SK-N-SH (cell line): ENCODE results near the gene CCDC87. TPM values are rescaled to one million over a fixed set of nuclear protein-coding genes. Genes with fewer than 3 reads are reported as not detected.

Source experiments
- CTCF ChIA-PET: fragments of 300-600, 350-600 bp; formaldehyde crosslinking; extraction: SDS; loops from one replicate; lab custom pipeline; 2021; lab: Yijun Ruan, JAX
- POLR2A ChIA-PET: fragments of 350-600 bp; sonication (Branson Sonifier 250); formaldehyde crosslinking; extraction: SDS; loops from one replicate; lab custom pipeline; 2020; ENCODE audit warnings: antibody characterized with exemption, inconsistent platforms; lab: Yijun Ruan, JAX
- DNase-seq: peaks from one replicate; pipeline ENCODE4 v3.0.0; 2012
- H2AFZ ChIP-seq: fragments of 200-600 bp; sonication (generic); 2 replicates; pipeline ENCODE4 v1.8.1; 2016; ENCODE audit warnings: antibody characterized with exemption, mild to moderate bottlenecking, low read depth
- H3F3A ChIP-seq: fragments of 200-600 bp; sonication (generic); replicated peaks from 2 replicates; pipeline ENCODE3; 2016; ENCODE audit warnings: antibody characterized with exemption, mild to moderate bottlenecking; ENCODE audit not compliant: insufficient read depth
- H3K27ac ChIP-seq, 2 experiments: fragments of 200-500 bp in 1 of 2; fragments of 200-600 bp in 1 of 2; sonication (Bioruptor generic) in 1 of 2; sonication (generic), shearing (Covaris generic) in 1 of 2; 2 replicates each; pipeline versions ENCODE4 v1.5.1 to v1.6.1; 2014 to 2016; ENCODE audit warnings: low read depth in 2 of 2, inconsistent platforms in 1 of 2, low read length in 1 of 2, mild to moderate bottlenecking in 1 of 2, mixed read lengths in 1 of 2
- H3K27me3 ChIP-seq: fragments of 200-600 bp; sonication (generic), shearing (Covaris generic); 2 replicates; pipeline ENCODE4 v1.6.1; 2016; ENCODE audit warnings: mixed run types; ENCODE audit not compliant: insufficient read depth
- H3K36me3 ChIP-seq, 2 experiments: fragments of 200-500 bp in 1 of 2; fragments of 200-600 bp in 1 of 2; sonication (Bioruptor generic) in 1 of 2; sonication (generic) in 1 of 2; replicated peaks in 1 of 2; 2 replicates each; pipeline versions ENCODE3 to v1.5.1; 2014 to 2016; ENCODE audit warnings: low read length in 1 of 2, mild to moderate bottlenecking in 1 of 2; ENCODE audit not compliant: insufficient read depth in 2 of 2, control insufficient read depth in 1 of 2
- H3K4me1 ChIP-seq, 2 experiments: fragments of 200-500 bp in 1 of 2; fragments of 200-600 bp in 1 of 2; sonication (Bioruptor generic) in 1 of 2; sonication (generic), shearing (Covaris generic) in 1 of 2; 2 replicates each; pipeline versions ENCODE4 v1.5.1 to v1.6.1; 2014 to 2016; ENCODE audit warnings: low read depth in 1 of 2, low read length in 1 of 2, mixed run types in 1 of 2; ENCODE audit not compliant: insufficient read depth in 2 of 2, control insufficient read depth in 1 of 2
- H3K4me2 ChIP-seq: fragments of 200-600 bp; sonication (generic), shearing (Covaris generic); 2 replicates; pipeline ENCODE4 v1.6.1; 2017; ENCODE audit warnings: mixed run types
- H3K4me3 ChIP-seq, 2 experiments: fragments of 200-500 bp in 1 of 2; fragments of 200-600 bp in 1 of 2; sonication (Bioruptor generic) in 1 of 2; sonication (generic), shearing (Covaris generic) in 1 of 2; 2 replicates each; pipeline versions ENCODE4 v1.5.1 to v1.8.1; 2014 to 2016; ENCODE audit warnings: low read depth in 2 of 2, inconsistent platforms in 1 of 2, low read length in 1 of 2, mild to moderate bottlenecking in 1 of 2, mixed read lengths in 1 of 2, moderate library complexity in 1 of 2
- H3K79me2 ChIP-seq: fragments of 200-600 bp; sonication (generic); 2 replicates; pipeline ENCODE4 v1.8.1; 2017; ENCODE audit warnings: mild to moderate bottlenecking; ENCODE audit not compliant: insufficient read depth
- H3K9ac ChIP-seq: fragments of 200-600 bp; sonication (generic); 2 replicates; pipeline ENCODE4 v1.6.1; 2017; ENCODE audit warnings: mixed run types
- H3K9me2 ChIP-seq: fragments of 200-600 bp; sonication (generic); 2 replicates; pipeline ENCODE4 v1.6.1; 2017; ENCODE audit warnings: mixed run types
- H3K9me3 ChIP-seq: fragments of 200-600 bp; sonication (generic); 2 replicates; pipeline ENCODE4 v1.6.1; 2017; ENCODE audit warnings: mixed run types, mild to moderate bottlenecking, moderate library complexity
- H4K20me1 ChIP-seq: fragments of 200-600 bp; sonication (generic); 2 replicates; pipeline ENCODE4 v1.6.1; 2017; ENCODE audit warnings: mild to moderate bottlenecking, mixed run types; ENCODE audit not compliant: insufficient read depth
- FOXJ3 ChIP-seq: sonication (generic); formaldehyde crosslinking; IDR thresholded peaks from 2 replicates; pipeline ENCODE4 v1.5.1; 2020; ENCODE audit warnings: mild to moderate bottlenecking, missing genetic modification reagents
- FOXM1 ChIP-seq: IDR thresholded peaks from 2 replicates; pipeline ENCODE4 v1.4.0; 2012; ENCODE audit warnings: low read depth, mild to moderate bottlenecking
- JUND ChIP-seq: IDR thresholded peaks from 2 replicates; pipeline ENCODE4 v1.4.0; 2012
- MEF2A ChIP-seq: IDR thresholded peaks from 2 replicates; pipeline ENCODE4 v1.4.0; 2012; ENCODE audit warnings: low read depth, borderline replicate concordance
- NFIC ChIP-seq: IDR thresholded peaks from 2 replicates; pipeline ENCODE4 v1.4.0; 2012; ENCODE audit warnings: borderline replicate concordance
- NRF1 ChIP-seq: IDR thresholded peaks from 2 replicates; pipeline ENCODE4 v1.6.1; 2012; ENCODE audit warnings: low read depth, mild to moderate bottlenecking, low read length
- RAD21 ChIP-seq: IDR thresholded peaks from 2 replicates; pipeline ENCODE4 v1.6.1; 2012; ENCODE audit warnings: mild to moderate bottlenecking, low read length
- RCOR1 ChIP-seq: fragments of 150-350 bp; IDR thresholded peaks from 2 replicates; pipeline ENCODE4 v1.6.1; 2017; ENCODE audit warnings: antibody characterized with exemption, low read length
- REST ChIP-seq: IDR thresholded peaks from 2 replicates; pipeline ENCODE4 v1.6.1; 2012; ENCODE audit warnings: mild to moderate bottlenecking, low read depth, low read length, moderate library complexity
- SIN3A ChIP-seq: IDR thresholded peaks from 2 replicates; pipeline ENCODE4 v1.6.1; 2012; ENCODE audit warnings: low read depth, mild to moderate bottlenecking, low read length, moderate library complexity, borderline replicate concordance
- WGBS: methylation state at CpG from one replicate; pipeline ENCODE4 v1.1.6; 2017; ENCODE audit warnings: low lambda C conversion rate; 5-methylcytosine and 5-hydroxymethylcytosine counted together
- polyA plus RNA-seq, 3 experiments: library from polyadenylated mRNA; depleted of rRNA; stranded (reverse); fragments of >200 nt; gene quantifications; 2 replicates each; pipeline ENCODE4 v1.2.3, GENCODE V29; 2012
- TF ChIP-seq, protein P1 (sequence below): IDR thresholded peaks from 2 replicates; pipeline ENCODE4 v1.4.0; 2012; ENCODE audit warnings: low read depth, borderline replicate concordance
- TF ChIP-seq, protein P2 (sequence below): fragments of 150-350 bp; IDR thresholded peaks from 2 replicates; pipeline ENCODE4 v1.6.1; 2017; ENCODE audit warnings: antibody characterized with exemption, low read length, low read depth, borderline replicate concordance

CCDC87 gene
- polyA plus RNA-seq, 1 of the 3 experiments (the other 2 are of a cell fraction), result 0.21 TPM

DNA sequence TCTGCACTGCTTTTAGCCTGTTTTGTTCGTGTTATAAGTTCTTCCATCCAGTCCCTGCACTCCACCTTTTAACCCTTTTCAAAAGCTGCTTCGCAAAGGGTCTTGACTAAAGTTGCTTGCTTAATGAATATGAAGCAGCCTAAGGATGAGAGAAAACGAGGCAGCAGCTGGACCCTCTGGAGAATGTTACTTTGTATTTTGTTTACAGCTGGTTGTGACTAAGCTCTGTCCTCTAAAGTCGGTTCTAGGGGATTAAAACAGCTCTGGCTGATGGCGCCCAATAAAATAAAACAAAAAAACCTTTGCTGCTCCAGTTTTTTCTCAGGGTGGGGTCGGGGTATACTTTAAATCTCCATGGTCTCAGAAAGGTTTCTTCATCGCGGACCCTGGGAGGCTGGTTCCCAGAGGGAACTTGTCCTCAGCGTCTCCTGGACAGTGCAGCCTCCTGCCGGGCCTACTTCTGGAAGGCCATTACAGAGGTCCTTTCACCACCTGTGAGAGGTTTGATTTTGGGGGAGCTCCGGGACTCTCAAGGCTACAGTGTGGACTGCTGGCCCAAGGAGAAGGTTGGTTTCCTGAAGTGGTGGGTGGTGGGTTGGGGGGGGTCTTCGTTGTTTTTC is 44.8 kb upstream of the CCDC87 start:
- ChIA-PET CTCF (interaction anchor here (0.6 to 1.2 kb wide), 5 partner anchors 16 to 349 kb away, joined by 3 to 5 read pairs (median 3); no protein-coding TSS in a partner anchor), POLR2A (interaction anchor here (0.6 to 2.6 kb wide), 16 partner anchors 9 to 479 kb away, joined by 3 to 18 read pairs (median 5); partner anchors contain the start of genes CCDC87, CCS, RBM14 and RBM4B)
- TF ChIP-seq, protein P1, sequence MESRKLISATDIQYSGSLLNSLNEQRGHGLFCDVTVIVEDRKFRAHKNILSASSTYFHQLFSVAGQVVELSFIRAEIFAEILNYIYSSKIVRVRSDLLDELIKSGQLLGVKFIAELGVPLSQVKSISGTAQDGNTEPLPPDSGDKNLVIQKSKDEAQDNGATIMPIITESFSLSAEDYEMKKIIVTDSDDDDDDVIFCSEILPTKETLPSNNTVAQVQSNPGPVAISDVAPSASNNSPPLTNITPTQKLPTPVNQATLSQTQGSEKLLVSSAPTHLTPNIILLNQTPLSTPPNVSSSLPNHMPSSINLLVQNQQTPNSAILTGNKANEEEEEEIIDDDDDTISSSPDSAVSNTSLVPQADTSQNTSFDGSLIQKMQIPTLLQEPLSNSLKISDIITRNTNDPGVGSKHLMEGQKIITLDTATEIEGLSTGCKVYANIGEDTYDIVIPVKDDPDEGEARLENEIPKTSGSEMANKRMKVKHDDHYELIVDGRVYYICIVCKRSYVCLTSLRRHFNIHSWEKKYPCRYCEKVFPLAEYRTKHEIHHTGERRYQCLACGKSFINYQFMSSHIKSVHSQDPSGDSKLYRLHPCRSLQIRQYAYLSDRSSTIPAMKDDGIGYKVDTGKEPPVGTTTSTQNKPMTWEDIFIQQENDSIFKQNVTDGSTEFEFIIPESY, result no peak
- peaks cover 36 to 37% of the 10 kb centered on the region in 2 experiments for H3K4me1 ChIP-seq
- H2AFZ ChIP-seq, result peak overlapping the region; percentile 41; the same call in 1 of the 2 replicates
- H3K4me3 ChIP-seq, result peak overlapping the region; percentile 34 to 54
- H4K20me1 ChIP-seq, result peaks cover 46% of the 10 kb centered on the region
- peaks cover 30 to 36% of the 10 kb centered on the region in 2 experiments for H3K36me3 ChIP-seq
- peak overlapping the region; percentile 61 to 76 for H3K27ac ChIP-seq
- H3K9me2 ChIP-seq, result no peaks in the 10 kb centered on the region
- no peak for DNase-seq
- no peaks in the 10 kb centered on the region for H3K27me3 ChIP-seq
- peak overlapping the region; percentile 66 for H3K4me2 ChIP-seq
- 0 out of 2 replicates have a peak overlapping the region, but pooled peaks have one; percentile 35 for H3K9ac ChIP-seq
- peaks cover 35% of the 10 kb centered on the region for H3F3A ChIP-seq
- no peaks in the 10 kb centered on the region for H3K9me3 ChIP-seq
- 75% methylated on average over 10 of the region's 12 CpGs for WGBS
- H3K79me2 ChIP-seq, result peaks cover 97% of the 10 kb centered on the region

- POLR2A ChIA-PET, result no interaction called here
- Histone ChIP-seq H3K36me3 (peaks cover 17 to 34% of the 10 kb centered on the region in 2 experiments), H3K4me2 (no peak overlapping the region), H2AFZ (no peak overlapping the region), H3K4me1 (peaks cover 23 to 24% of the 10 kb centered on the region in 2 experiments; a peak in 3 of 4 replicates), H3K79me2 (peaks cover 97% of the 10 kb centered on the region), H3F3A (peaks cover 35% of the 10 kb centered on the region), H3K9me2 (no peaks in the 10 kb centered on the region), H4K20me1 (peaks cover 44% of the 10 kb centered on the region), H3K27me3 (no peaks in the 10 kb centered on the region), H3K9ac (no peak overlapping the region), H3K27ac (peak overlapping the region in 1 of 2 experiments; percentile 61; a peak in 2 of 4 replicates), H3K4me3 (no peak overlapping the region), H3K9me3 (no peaks in the 10 kb centered on the region)
- TF ChIP-seq, protein P1, result no peak
- TF ChIP-seq FOXJ3 (CRISPR knock-in tag) (no peak), MEF2A (no peak), FOXM1 (no peak), NFIC (no peak), NRF1 (no peak), JUND (no peak), RAD21 (no peak), SIN3A (no peak), REST (no peak), RCOR1 (no peak)
- TF ChIP-seq, protein P2, sequence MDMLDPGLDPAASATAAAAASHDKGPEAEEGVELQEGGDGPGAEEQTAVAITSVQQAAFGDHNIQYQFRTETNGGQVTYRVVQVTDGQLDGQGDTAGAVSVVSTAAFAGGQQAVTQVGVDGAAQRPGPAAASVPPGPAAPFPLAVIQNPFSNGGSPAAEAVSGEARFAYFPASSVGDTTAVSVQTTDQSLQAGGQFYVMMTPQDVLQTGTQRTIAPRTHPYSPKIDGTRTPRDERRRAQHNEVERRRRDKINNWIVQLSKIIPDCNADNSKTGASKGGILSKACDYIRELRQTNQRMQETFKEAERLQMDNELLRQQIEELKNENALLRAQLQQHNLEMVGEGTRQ, result no peak
- DNase-seq, result no peak
- 89% methylated on average over 3 of the region's 3 CpGs for WGBS
- CTCF ChIA-PET, result interaction anchor here (1.2 kb wide), 1 partner anchor 19 kb away, joined by 3 read pairs; no protein-coding TSS in a partner anchor
These were observed 43.5 kb upstream of the CCDC87 start for GRCh38 chr11:66636411-66636810.
